GM21529 (cell line): ENCODE measurements around the gene ACCSL.
A peak's percentile ranks its signal among the peaks of the same experiment; 100 is the strongest.

Experiments used
- ATAC-seq: cut with Tn5 transposase; IDR thresholded peaks from one replicate; pipeline ENCODE4 v1.9.1; 2021; ENCODE audit not compliant: unreplicated experiment

The ACCSL gene

GRCh38 chr11:44094260-44094868 is 46.6 kb downstream of the ACCSL start:
- ATAC-seq: no peak

GRCh38 chr11:44095506-44096359 is 48.0 kb downstream of the ACCSL start, which contains the start of gene EXT2:
Gene EXT2, plus strand, starts transcription at chr11:44095678. Its CDS starts 12,035 bp downstream, at chr11:44107713.
- ATAC-seq: peak; percentile 93

GRCh38 chr11:44096360-44097185 is 48.8 kb downstream of the ACCSL start:
- peak; percentile 1 for ATAC-seq

DNA sequence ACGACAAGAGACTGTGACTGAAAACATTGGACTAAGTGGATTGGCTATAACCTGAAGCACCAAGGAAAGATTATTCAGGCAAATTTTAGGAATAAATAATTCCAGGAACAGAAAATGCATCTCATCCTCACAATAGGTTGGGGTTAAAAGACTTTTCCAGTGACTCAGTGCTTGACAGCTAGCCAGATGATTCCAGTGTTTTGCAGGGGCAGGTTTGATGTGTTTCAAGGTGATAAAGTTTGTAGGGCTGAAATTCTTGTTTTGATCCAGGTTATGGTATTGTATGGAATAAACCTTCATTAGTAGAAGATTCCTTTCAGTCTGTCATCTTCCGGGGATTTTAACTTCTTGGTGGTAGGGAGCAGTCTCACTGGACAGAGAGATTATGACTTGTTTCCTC is 50.0 kb downstream of the ACCSL start:
- ATAC-seq: no peak

DNA sequence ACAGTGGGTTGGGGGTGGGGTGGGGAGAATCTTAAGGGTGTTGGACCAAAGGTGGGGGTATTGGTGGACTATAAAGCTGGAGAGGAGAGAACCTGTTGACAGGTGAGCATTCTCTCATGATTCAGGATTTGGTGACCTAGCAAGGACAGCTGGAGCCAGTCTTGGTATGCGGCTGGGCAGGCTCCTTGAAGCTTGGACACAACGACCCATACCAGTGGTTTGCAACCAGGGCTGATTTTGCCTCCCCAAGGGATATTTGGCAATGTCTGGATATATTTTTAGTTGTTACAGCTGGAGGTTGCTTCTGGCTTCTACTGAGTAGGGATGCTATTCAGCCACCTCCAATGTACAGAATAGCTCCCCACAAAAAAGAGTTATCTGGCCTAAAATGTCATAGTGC is 53.3 kb downstream of the ACCSL start:
- ATAC-seq: no peak

DNA sequence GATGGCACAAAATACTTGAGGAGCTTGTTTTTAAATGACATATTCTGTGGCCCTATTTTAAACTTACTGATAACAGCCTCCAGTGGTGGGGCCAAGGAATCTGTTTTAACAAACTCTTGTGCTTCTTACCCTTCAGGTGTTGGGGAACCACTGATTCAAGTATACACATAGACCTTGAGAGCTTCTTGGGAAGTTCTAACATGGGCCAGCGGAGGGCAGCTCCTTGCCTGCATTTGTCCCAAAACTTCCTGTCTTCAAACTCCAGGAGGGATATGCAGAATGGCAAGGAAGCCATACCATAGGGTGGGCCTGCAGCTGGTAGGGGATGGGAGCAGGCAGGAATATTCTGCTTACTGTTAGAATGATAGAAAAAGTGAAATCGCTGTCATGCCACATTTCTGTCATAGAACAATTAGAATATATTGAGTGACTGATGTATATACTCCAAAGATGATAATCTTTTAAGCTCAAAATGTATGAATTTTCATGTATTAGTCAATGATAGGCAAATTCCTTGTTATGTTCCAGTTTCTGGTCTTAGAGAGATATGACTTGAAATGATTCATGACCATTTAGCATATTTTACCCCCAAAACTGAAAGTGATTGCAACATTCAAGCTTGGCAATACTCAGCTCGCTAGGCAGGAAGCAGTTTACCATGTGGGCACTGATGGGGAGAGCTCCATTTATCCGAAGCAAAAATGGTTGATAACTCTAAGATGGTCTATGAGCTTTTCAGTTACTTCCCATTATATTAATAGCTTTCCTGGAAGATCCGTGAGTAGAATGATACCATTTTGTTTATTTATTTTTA is 56.9 kb downstream of the ACCSL start:
- ATAC-seq: no peak

- no peak for ATAC-seq
Measured at GRCh38 chr11:44108260-44108659, 60.5 kb downstream of the ACCSL start.
